DOHH2 (cell line): Measurements from ENCODE around the gene NUP98.

ENCODE experiments used
- H3F3A ChIP-seq: fragments of 200-600 bp; sonication (generic), shearing (Covaris generic); 2 replicates; pipeline ENCODE4 v1.6.0; 2016; ENCODE audit warnings: antibody characterized with exemption, mild to moderate bottlenecking; ENCODE audit not compliant: control insufficient read depth, insufficient read depth
- H3K27ac ChIP-seq: fragments of 200-600 bp; sonication (generic); 2 replicates; pipeline ENCODE4 v1.5.1; 2014; ENCODE audit warnings: low read depth, mild to moderate bottlenecking, low read length, moderate library complexity
- H3K27me3 ChIP-seq: fragments of 200-600 bp; sonication (generic); 2 replicates; pipeline ENCODE4 v1.6.1; 2014; ENCODE audit warnings: mild to moderate bottlenecking, low read length, mixed read lengths; ENCODE audit not compliant: control insufficient read depth
- H3K36me3 ChIP-seq: fragments of 200-600 bp; sonication (generic); 2 replicates; pipeline ENCODE4 v1.6.1; 2014; ENCODE audit warnings: mild to moderate bottlenecking, low read length, moderate library complexity, mixed read lengths; ENCODE audit not compliant: control insufficient read depth
- H3K4me1 ChIP-seq: fragments of 200-600 bp; sonication (generic); 2 replicates; pipeline ENCODE4 v1.6.1; 2014; ENCODE audit warnings: mild to moderate bottlenecking, low read length, mixed read lengths; ENCODE audit not compliant: control insufficient read depth
- H3K4me2 ChIP-seq: fragments of 200-600 bp; sonication (generic); 2 replicates; pipeline ENCODE4 v1.6.0; 2014; ENCODE audit warnings: mild to moderate bottlenecking, low read length, moderate library complexity
- H3K4me3 ChIP-seq: fragments of 200-600 bp; sonication (generic); 2 replicates; pipeline ENCODE4 v1.5.1; 2014; ENCODE audit warnings: mild to moderate bottlenecking, low read length, mixed read lengths
- H3K79me2 ChIP-seq: fragments of 200-600 bp; sonication (generic); 2 replicates; pipeline ENCODE4 v1.6.1; 2014; ENCODE audit warnings: mild to moderate bottlenecking, low read length, mixed read lengths; ENCODE audit not compliant: control insufficient read depth
- H3K9me2 ChIP-seq: fragments of 200-600 bp; sonication (generic); replicated peaks from 2 replicates; pipeline ENCODE4 v1.6.1; 2014; ENCODE audit warnings: mild to moderate bottlenecking, low read length, mixed read lengths; ENCODE audit not compliant: control insufficient read depth
- H3K9me3 ChIP-seq: fragments of 200-600 bp; sonication (generic); 2 replicates; pipeline ENCODE4 v1.6.1; 2014; ENCODE audit warnings: antibody characterized with exemption, low read length, mixed read lengths; ENCODE audit not compliant: control insufficient read depth, insufficient read depth
- H4K20me1 ChIP-seq: fragments of 200-600 bp; sonication (generic); 2 replicates; pipeline ENCODE4 v1.6.0; 2014; ENCODE audit warnings: low read depth, mild to moderate bottlenecking, antibody characterized with exemption, low read length, moderate library complexity; ENCODE audit not compliant: control insufficient read depth, insufficient read depth
- CTCF ChIP-seq: fragments of 200-600 bp; sonication (generic); IDR thresholded peaks from one replicate; pipeline ENCODE4 v1.5.1; 2014; ENCODE audit warnings: antibody characterized with exemption, mild to moderate bottlenecking, low read depth, low read length; ENCODE audit not compliant: poor library complexity, severe bottlenecking
- EZH2phosphoT487 ChIP-seq: fragments of 200-600 bp; sonication (generic); IDR thresholded peaks from 2 replicates; pipeline ENCODE4 v1.6.1; 2017; ENCODE audit warnings: borderline replicate concordance, mild to moderate bottlenecking, antibody characterized with exemption, low read length, moderate library complexity, mixed read lengths

The NUP98 gene

DNA sequence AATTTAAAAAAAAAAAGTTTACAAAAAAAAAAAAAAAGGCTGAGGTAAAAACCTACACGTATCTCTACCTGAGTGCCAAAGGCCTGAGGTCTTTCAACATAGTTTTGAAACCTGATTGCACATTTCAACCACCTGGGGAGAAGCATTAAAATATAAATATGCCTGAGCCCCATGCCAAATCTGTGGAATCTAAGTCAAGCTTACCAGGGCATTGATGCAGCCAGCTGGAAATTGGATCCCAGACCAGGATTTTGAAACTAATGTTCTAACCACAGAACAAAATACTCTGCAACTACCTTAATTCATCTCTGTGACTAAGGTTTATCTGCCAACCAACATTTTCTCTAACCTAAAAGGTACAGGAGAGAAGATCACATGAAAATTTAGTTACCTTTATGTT, 87.4 kb downstream of the NUP98 start:
- peaks cover 89% of the 10 kb centered on the region for H3K36me3 ChIP-seq
- H3K27me3 ChIP-seq, result no peaks in the 10 kb centered on the region
- no peak overlapping the region for H3K4me2 ChIP-seq
- no peaks in the 10 kb centered on the region for H3K9me3 ChIP-seq
- H3K27ac ChIP-seq, result no peak overlapping the region
- H3K4me1 ChIP-seq, result no peaks in the 10 kb centered on the region
- H3K79me2 ChIP-seq, result 0 out of 2 replicates have a peak, but pooled peaks cover 5% of the 10 kb centered on the region
- H4K20me1 ChIP-seq, result no peaks in the 10 kb centered on the region
- H3K4me3 ChIP-seq, result no peak overlapping the region
- H3F3A ChIP-seq, result peaks cover 3% of the 10 kb centered on the region; the same call in 1 of the 2 replicates
- TF ChIP-seq CTCF, result no peak
- no peak for TF ChIP-seq EZH2phosphoT487
- H3K9me2 ChIP-seq, result no peaks in the 10 kb centered on the region

DNA sequence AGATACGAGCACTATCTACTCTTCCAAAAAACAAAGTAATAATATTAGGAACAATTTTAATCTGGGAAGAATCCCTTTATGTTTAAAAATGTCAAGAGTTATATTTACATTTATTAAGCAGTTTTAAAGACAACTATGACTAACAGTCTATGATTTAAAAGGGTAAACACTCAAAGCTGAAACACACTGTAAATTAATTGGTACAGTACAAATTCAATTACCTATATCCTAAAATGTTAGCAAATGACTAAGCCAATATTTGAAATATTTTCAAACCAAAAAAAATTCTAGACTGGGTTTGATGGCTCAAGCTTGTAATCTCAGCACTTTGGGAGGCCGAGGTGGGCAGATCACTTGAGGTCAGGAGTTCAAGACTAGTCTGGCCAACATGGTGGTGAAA, 90.2 kb downstream of the NUP98 start:
- H3K79me2 ChIP-seq, result 0 out of 2 replicates have a peak, but pooled peaks cover 5% of the 10 kb centered on the region
- no peak overlapping the region for H3K4me3 ChIP-seq
- peaks cover 90% of the 10 kb centered on the region for H3K36me3 ChIP-seq
- no peaks in the 10 kb centered on the region for H3K4me1 ChIP-seq
- H3K9me3 ChIP-seq, result no peaks in the 10 kb centered on the region
- H3K27ac ChIP-seq, result no peak overlapping the region
- no peaks in the 10 kb centered on the region for H3K9me2 ChIP-seq
- H3K27me3 ChIP-seq, result no peaks in the 10 kb centered on the region
- peaks cover 3% of the 10 kb centered on the region; the same call in 1 of the 2 replicates for H3F3A ChIP-seq
- TF ChIP-seq CTCF, result no peak
- no peak for TF ChIP-seq EZH2phosphoT487
- H4K20me1 ChIP-seq, result no peaks in the 10 kb centered on the region
- H3K4me2 ChIP-seq, result no peak overlapping the region

DNA sequence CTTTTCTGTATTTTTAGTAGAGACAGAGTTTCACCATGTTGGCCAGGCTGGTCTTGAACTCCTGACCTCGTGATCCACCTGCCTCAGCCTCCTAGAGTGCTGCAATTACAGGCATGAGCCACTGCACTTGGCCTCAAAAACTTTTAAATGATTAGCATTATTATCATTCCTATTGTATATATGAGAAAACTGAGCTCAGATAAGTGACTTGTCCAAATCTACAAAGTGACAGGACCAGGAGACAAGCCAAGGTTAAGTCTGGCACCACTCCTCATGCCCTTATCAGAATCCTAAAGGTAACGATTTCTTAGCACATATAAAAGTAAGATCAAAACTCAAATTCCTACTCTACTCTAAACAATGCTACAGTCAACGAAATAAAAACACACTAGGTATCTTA, 94.0 kb downstream of the NUP98 start:
- H4K20me1 ChIP-seq, result no peaks in the 10 kb centered on the region
- H3K27ac ChIP-seq, result no peak overlapping the region
- H3K4me1 ChIP-seq, result no peaks in the 10 kb centered on the region
- no peak overlapping the region for H3K4me2 ChIP-seq
- H3K9me3 ChIP-seq, result no peaks in the 10 kb centered on the region
- H3K79me2 ChIP-seq, result no peaks in the 10 kb centered on the region
- H3K27me3 ChIP-seq, result no peaks in the 10 kb centered on the region
- peaks cover 91% of the 10 kb centered on the region for H3K36me3 ChIP-seq
- no peak for TF ChIP-seq CTCF
- TF ChIP-seq EZH2phosphoT487, result no peak
- no peaks in the 10 kb centered on the region for H3K9me2 ChIP-seq
- H3K4me3 ChIP-seq, result no peak overlapping the region
- peaks cover 8% of the 10 kb centered on the region for H3F3A ChIP-seq
